IPS-15b (cell line): ENCODE measurements around the gene SLC6A17.

Experiments
- H3K27me3 ChIP-seq: one replicate; pipeline ENCODE4 v1.6.1; 2013; ENCODE audit warnings: low read length; ENCODE audit not compliant: control insufficient read depth, insufficient read depth
- H3K36me3 ChIP-seq: one replicate; pipeline ENCODE4 v1.6.1; 2013; ENCODE audit warnings: low read length; ENCODE audit not compliant: control insufficient read depth, insufficient read depth
- H3K4me1 ChIP-seq: one replicate; pipeline ENCODE4 v1.6.1; 2013; ENCODE audit warnings: mild to moderate bottlenecking, low read length; ENCODE audit not compliant: control insufficient read depth, insufficient read depth
- H3K4me3 ChIP-seq: one replicate; pipeline ENCODE4 v1.5.1; 2013; ENCODE audit warnings: low read depth, low read length
- H3K9ac ChIP-seq: one replicate; pipeline ENCODE4 v1.6.1; 2013; ENCODE audit warnings: low read depth, mild to moderate bottlenecking, low read length
- H3K9me3 ChIP-seq: one replicate; pipeline ENCODE4 v1.6.1; 2013; ENCODE audit warnings: mild to moderate bottlenecking, low read length; ENCODE audit not compliant: control insufficient read depth, insufficient read depth

Gene SLC6A17

GRCh38 chr1:110184446-110184845 is 34.2 kb downstream of the SLC6A17 start:
- Histone ChIP-seq H3K4me1 (peaks cover 5% of the 10 kb centered on the region), H3K4me3 (no peak overlapping the region), H3K27me3 (no peaks in the 10 kb centered on the region), H3K36me3 (no peaks in the 10 kb centered on the region), H3K9ac (no peak overlapping the region), H3K9me3 (no peaks in the 10 kb centered on the region)

- H3K9ac ChIP-seq, result no peak overlapping the region
- peaks cover 5% of the 10 kb centered on the region for H3K4me1 ChIP-seq
Measured at GRCh38 chr1:110185181-110185580, 34.9 kb downstream of the SLC6A17 start.

GRCh38 chr1:110186558-110186957 is 36.3 kb downstream of the SLC6A17 start:
- no peak overlapping the region for H3K9ac ChIP-seq
- H3K9me3 ChIP-seq, result no peaks in the 10 kb centered on the region
- H3K27me3 ChIP-seq, result no peaks in the 10 kb centered on the region
- H3K4me3 ChIP-seq, result no peak overlapping the region
- H3K4me1 ChIP-seq, result peaks cover 5% of the 10 kb centered on the region
- no peaks in the 10 kb centered on the region for H3K36me3 ChIP-seq

More at GRCh38 chr1:110185181-110185580, 34.9 kb downstream of the SLC6A17 start:
- no peaks in the 10 kb centered on the region for H3K27me3 ChIP-seq
- no peak overlapping the region for H3K4me3 ChIP-seq
- H3K9me3 ChIP-seq, result no peaks in the 10 kb centered on the region
- H3K36me3 ChIP-seq, result no peaks in the 10 kb centered on the region

- no peak overlapping the region for H3K4me3 ChIP-seq
- H3K27me3 ChIP-seq, result no peaks in the 10 kb centered on the region
- no peaks in the 10 kb centered on the region for H3K36me3 ChIP-seq
- H3K9ac ChIP-seq, result no peak overlapping the region
- H3K4me1 ChIP-seq, result peaks cover 5% of the 10 kb centered on the region
- H3K9me3 ChIP-seq, result no peaks in the 10 kb centered on the region
Measured at GRCh38 chr1:110187139-110187890, 37.0 kb downstream of the SLC6A17 start.

- Histone ChIP-seq H3K4me1 (peaks cover 5% of the 10 kb centered on the region), H3K27me3 (no peaks in the 10 kb centered on the region), H3K4me3 (no peak overlapping the region), H3K36me3 (no peaks in the 10 kb centered on the region), H3K9me3 (no peaks in the 10 kb centered on the region), H3K9ac (no peak overlapping the region)
Measured at GRCh38 chr1:110188035-110188618, 37.8 kb downstream of the SLC6A17 start.

GRCh38 chr1:110189181-110189580 is 38.9 kb downstream of the SLC6A17 start:
- H3K27me3 ChIP-seq, result no peaks in the 10 kb centered on the region
- peaks cover 5% of the 10 kb centered on the region for H3K4me1 ChIP-seq
- H3K9me3 ChIP-seq, result no peaks in the 10 kb centered on the region
- no peak overlapping the region for H3K9ac ChIP-seq
- no peaks in the 10 kb centered on the region for H3K36me3 ChIP-seq
- no peak overlapping the region for H3K4me3 ChIP-seq

GRCh38 chr1:110190282-110190929 is 40.1 kb downstream of the SLC6A17 start:
- Histone ChIP-seq H3K9me3 (no peaks in the 10 kb centered on the region), H3K36me3 (no peaks in the 10 kb centered on the region), H3K9ac (no peak overlapping the region), H3K4me1 (peaks cover 5% of the 10 kb centered on the region), H3K4me3 (no peak overlapping the region), H3K27me3 (no peaks in the 10 kb centered on the region)

- H3K4me1 ChIP-seq, result peaks cover 5% of the 10 kb centered on the region
- no peak overlapping the region for H3K4me3 ChIP-seq
- H3K36me3 ChIP-seq, result no peaks in the 10 kb centered on the region
- no peaks in the 10 kb centered on the region for H3K27me3 ChIP-seq
- H3K9ac ChIP-seq, result no peak overlapping the region
- H3K9me3 ChIP-seq, result no peaks in the 10 kb centered on the region
Measured at GRCh38 chr1:110192541-110192940, 42.2 kb downstream of the SLC6A17 start.

- H3K4me1 ChIP-seq, result no peaks in the 10 kb centered on the region
- H3K27me3 ChIP-seq, result no peaks in the 10 kb centered on the region
- H3K4me3 ChIP-seq, result no peak overlapping the region
- no peaks in the 10 kb centered on the region for H3K9me3 ChIP-seq
- H3K9ac ChIP-seq, result no peak overlapping the region
- no peaks in the 10 kb centered on the region for H3K36me3 ChIP-seq
Measured at GRCh38 chr1:110195196-110195595, 44.9 kb downstream of the SLC6A17 start.

GRCh38 chr1:110196917-110197765 is 46.8 kb downstream of the SLC6A17 start:
- Histone ChIP-seq H3K36me3 (no peaks in the 10 kb centered on the region), H3K9me3 (no peaks in the 10 kb centered on the region), H3K4me3 (no peak overlapping the region), H3K4me1 (no peaks in the 10 kb centered on the region), H3K9ac (no peak overlapping the region), H3K27me3 (no peaks in the 10 kb centered on the region)

GRCh38 chr1:110197905-110198629 is 47.8 kb downstream of the SLC6A17 start:
- H3K4me1 ChIP-seq, result no peaks in the 10 kb centered on the region
- no peak overlapping the region for H3K9ac ChIP-seq
- no peaks in the 10 kb centered on the region for H3K9me3 ChIP-seq
- no peak overlapping the region for H3K4me3 ChIP-seq
- H3K27me3 ChIP-seq, result no peaks in the 10 kb centered on the region
- no peaks in the 10 kb centered on the region for H3K36me3 ChIP-seq
